KMS-11 (cell line): ENCODE measurements around the gene CLDN14.

Experiments
- H2AFZ ChIP-seq: fragments of 200-600 bp; sonication (generic); 2 replicates; pipeline ENCODE4 v1.6.1; 2016; ENCODE audit warnings: antibody characterized with exemption, mixed run types, low read depth
- H3K27ac ChIP-seq: fragments of 200-600 bp; sonication (generic); 2 replicates; pipeline ENCODE4 v1.6.1; 2016; ENCODE audit warnings: mild to moderate bottlenecking, mixed run types
- H3K27me3 ChIP-seq: fragments of 200-600 bp; sonication (generic); 2 replicates; pipeline ENCODE4 v1.6.1; 2017; ENCODE audit warnings: mild to moderate bottlenecking, low read depth, mixed run types, moderate library complexity; ENCODE audit not compliant: insufficient read depth
- H3K36me3 ChIP-seq: fragments of 200-600 bp; sonication (generic); 2 replicates; pipeline ENCODE4 v1.6.1; 2017; ENCODE audit warnings: mild to moderate bottlenecking, mixed run types; ENCODE audit not compliant: insufficient read depth
- H3K4me1 ChIP-seq: fragments of 200-600 bp; sonication (generic); 2 replicates; pipeline ENCODE4 v1.6.1; 2016; ENCODE audit warnings: mild to moderate bottlenecking, low read depth, mixed run types; ENCODE audit not compliant: poor library complexity, severe bottlenecking
- H3K4me2 ChIP-seq: fragments of 200-600 bp; sonication (generic); 2 replicates; pipeline ENCODE4 v1.7.0; 2016; ENCODE audit warnings: mild to moderate bottlenecking, mixed run types
- H3K4me3 ChIP-seq: fragments of 200-600 bp; sonication (generic); IDR thresholded peaks from 2 replicates; pipeline ENCODE4 v1.6.1; 2017; ENCODE audit warnings: low read depth, low read length, mixed read lengths; ENCODE audit not compliant: insufficient read depth
- H3K79me2 ChIP-seq: fragments of 200-600 bp; sonication (generic); 2 replicates; pipeline ENCODE4 v1.6.1; 2016; ENCODE audit warnings: low read depth, mixed run types; ENCODE audit not compliant: insufficient read depth
- H3K9ac ChIP-seq: fragments of 200-600 bp; sonication (generic); 2 replicates; pipeline ENCODE4 v1.6.1; 2016; ENCODE audit warnings: mild to moderate bottlenecking, mixed run types
- H4K20me1 ChIP-seq: fragments of 200-600 bp; sonication (generic); 2 replicates; pipeline ENCODE4 v1.6.1; 2016; ENCODE audit warnings: mild to moderate bottlenecking, mixed run types; ENCODE audit not compliant: insufficient read depth
- CTCF ChIP-seq: fragments of 200-600 bp; sonication (generic); conservative IDR thresholded peaks from 2 replicates; pipeline ENCODE4 v1.6.1; 2017; ENCODE audit warnings: low read depth, mild to moderate bottlenecking, antibody characterized with exemption, low read length, moderate library complexity, mixed read lengths

The CLDN14 gene

GRCh38 chr21:36454706-36455105 lies 25.2 kb downstream of the CLDN14 start:
- H3K4me2 ChIP-seq: no peak overlapping the region
- H3K4me1 ChIP-seq: no peaks in the 10 kb centered on the region
- no peaks in the 10 kb centered on the region for H3K79me2 ChIP-seq
- no peak for TF ChIP-seq CTCF
- H4K20me1 ChIP-seq: no peaks in the 10 kb centered on the region
- H3K27me3 ChIP-seq: no peaks in the 10 kb centered on the region
- no peak overlapping the region for H3K27ac ChIP-seq
- no peak overlapping the region for H3K9ac ChIP-seq
- no peak overlapping the region for H3K4me3 ChIP-seq
- H3K36me3 ChIP-seq: no peaks in the 10 kb centered on the region
- H2AFZ ChIP-seq: no peak overlapping the region; the same call in 1 of the 2 replicates

- no peaks in the 10 kb centered on the region for H3K79me2 ChIP-seq
- no peak overlapping the region for H3K9ac ChIP-seq
- H4K20me1 ChIP-seq: no peaks in the 10 kb centered on the region
- no peaks in the 10 kb centered on the region for H3K4me1 ChIP-seq
- H3K4me3 ChIP-seq: no peak overlapping the region
- no peak overlapping the region for H2AFZ ChIP-seq
- H3K4me2 ChIP-seq: no peak overlapping the region
- H3K27me3 ChIP-seq: no peaks in the 10 kb centered on the region
- H3K27ac ChIP-seq: no peak overlapping the region
- no peaks in the 10 kb centered on the region for H3K36me3 ChIP-seq
- TF ChIP-seq CTCF: no peak
Measured at GRCh38 chr21:36454093-36454531, 25.8 kb downstream of the CLDN14 start.

- H3K36me3 ChIP-seq: no peaks in the 10 kb centered on the region
- no peak overlapping the region for H3K4me2 ChIP-seq
- no peaks in the 10 kb centered on the region for H3K79me2 ChIP-seq
- no peak overlapping the region for H3K9ac ChIP-seq
- H3K27me3 ChIP-seq: no peaks in the 10 kb centered on the region
- no peak overlapping the region for H3K4me3 ChIP-seq
- no peaks in the 10 kb centered on the region for H3K4me1 ChIP-seq
- no peak overlapping the region for H3K27ac ChIP-seq
- H4K20me1 ChIP-seq: no peaks in the 10 kb centered on the region
- no peak overlapping the region for H2AFZ ChIP-seq
- TF ChIP-seq CTCF: no peak
Measured at GRCh38 chr21:36452281-36452825, 27.6 kb downstream of the CLDN14 start.

GRCh38 chr21:36451506-36451905 lies 28.4 kb downstream of the CLDN14 start:
- no peak for TF ChIP-seq CTCF
- Histone ChIP-seq H4K20me1 (no peaks in the 10 kb centered on the region), H3K27me3 (no peaks in the 10 kb centered on the region), H3K4me1 (no peaks in the 10 kb centered on the region), H3K79me2 (no peaks in the 10 kb centered on the region), H3K4me2 (no peak overlapping the region), H3K36me3 (no peaks in the 10 kb centered on the region), H2AFZ (no peak overlapping the region), H3K27ac (no peak overlapping the region), H3K9ac (no peak overlapping the region), H3K4me3 (no peak overlapping the region)

GRCh38 chr21:36450511-36450910 lies 29.4 kb downstream of the CLDN14 start:
- no peaks in the 10 kb centered on the region for H4K20me1 ChIP-seq

More at GRCh38 chr21:36450511-36450910, 29.4 kb downstream of the CLDN14 start:
- no peak for TF ChIP-seq CTCF
- Histone ChIP-seq H3K4me1 (no peaks in the 10 kb centered on the region), H2AFZ (no peak overlapping the region), H3K4me3 (no peak overlapping the region), H3K36me3 (no peaks in the 10 kb centered on the region), H3K27ac (no peak overlapping the region), H3K9ac (no peak overlapping the region), H3K79me2 (no peaks in the 10 kb centered on the region), H3K4me2 (no peak overlapping the region), H3K27me3 (no peaks in the 10 kb centered on the region)
